Measurements from ENCODE around the gene PCDHGA10. TPM values are rescaled to one million over a fixed set of nuclear protein-coding genes. Genes with fewer than 3 reads are reported as not detected.

PCDHGA10 gene
- polyA plus RNA-seq, 1 of the 3 experiments (the other 2 are of a cell fraction), result 2.0 TPM

DNA sequence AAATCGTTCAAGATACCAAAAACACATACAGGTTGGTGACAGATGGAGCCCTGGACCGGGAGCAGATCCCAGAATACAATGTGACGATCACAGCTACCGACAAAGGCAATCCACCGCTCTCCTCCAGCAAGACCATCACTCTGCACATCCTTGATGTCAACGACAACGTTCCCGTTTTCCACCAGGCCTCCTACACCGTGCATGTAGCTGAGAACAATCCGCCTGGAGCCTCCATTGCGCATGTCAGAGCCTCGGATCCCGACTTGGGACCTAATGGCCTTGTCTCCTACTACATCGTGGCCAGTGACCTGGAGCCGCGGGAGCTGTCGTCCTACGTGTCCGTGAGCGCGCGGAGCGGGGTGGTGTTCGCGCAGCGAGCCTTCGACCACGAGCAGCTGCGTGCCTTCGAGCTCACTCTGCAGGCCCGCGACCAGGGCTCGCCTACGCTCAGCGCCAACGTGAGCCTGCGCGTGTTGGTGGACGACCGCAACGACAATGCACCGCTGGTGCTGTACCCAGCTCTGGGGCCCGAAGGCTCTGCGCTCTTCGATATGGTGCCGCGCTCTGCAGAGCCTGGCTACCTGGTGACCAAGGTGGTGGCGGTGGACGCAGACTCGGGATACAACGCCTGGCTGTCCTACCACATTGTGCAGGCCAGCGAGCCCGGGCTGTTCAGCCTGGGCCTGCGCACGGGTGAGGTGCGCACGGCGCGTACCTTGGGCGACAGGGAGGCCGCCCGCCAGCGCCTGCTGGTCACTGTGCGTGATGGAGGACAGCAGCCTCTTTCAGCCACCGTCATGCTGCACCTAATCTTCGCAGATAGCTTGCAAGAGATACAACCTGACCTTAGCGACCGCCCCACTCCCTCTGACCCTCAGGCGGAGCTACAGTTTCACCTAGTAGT, 41.0 kb upstream of the PCDHGA10 start:
- DNase-seq, result no peak

DNA sequence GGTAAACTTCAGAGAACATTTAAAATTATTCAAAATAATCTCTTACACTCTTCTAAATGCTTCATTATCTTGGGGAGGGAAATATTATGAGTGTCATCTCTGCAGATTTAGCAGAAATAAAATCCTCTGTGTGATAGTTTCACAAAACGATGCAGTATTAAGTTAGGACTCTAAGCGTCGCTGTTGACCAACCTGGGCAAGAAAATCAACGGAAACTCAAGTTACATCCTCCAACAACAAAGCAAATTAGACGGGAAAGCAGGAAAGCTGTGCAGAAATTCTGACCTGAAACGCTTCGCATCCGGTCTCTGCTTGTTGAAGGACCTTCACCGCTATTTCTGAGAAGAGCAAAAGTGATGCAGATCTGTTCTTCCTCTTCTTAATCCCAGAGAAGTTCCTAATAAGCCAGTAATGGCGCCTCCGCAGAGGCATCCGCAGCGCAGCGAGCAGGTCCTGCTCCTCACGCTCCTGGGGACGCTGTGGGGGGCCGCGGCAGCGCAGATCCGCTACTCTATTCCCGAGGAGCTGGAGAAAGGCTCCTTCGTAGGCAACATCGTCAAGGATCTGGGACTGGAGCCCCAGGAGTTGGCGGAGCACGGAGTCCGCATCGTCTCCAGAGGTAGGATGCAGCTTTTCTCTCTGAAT, 39.0 kb upstream of the PCDHGA10 start, which contains the start of gene PCDHGA6:
Gene PCDHGA6 (plus strand): TSS at position 219 of the 645 bp plus-strand sequence. CDS start 193 bp downstream, at position 412.
- TF ChIP-seq, protein P1, sequence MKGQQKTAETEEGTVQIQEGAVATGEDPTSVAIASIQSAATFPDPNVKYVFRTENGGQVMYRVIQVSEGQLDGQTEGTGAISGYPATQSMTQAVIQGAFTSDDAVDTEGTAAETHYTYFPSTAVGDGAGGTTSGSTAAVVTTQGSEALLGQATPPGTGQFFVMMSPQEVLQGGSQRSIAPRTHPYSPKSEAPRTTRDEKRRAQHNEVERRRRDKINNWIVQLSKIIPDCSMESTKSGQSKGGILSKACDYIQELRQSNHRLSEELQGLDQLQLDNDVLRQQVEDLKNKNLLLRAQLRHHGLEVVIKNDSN (IDR thresholded peaks at IDR 0.05; ENCODE audit: borderline replicate concordance, low read depth), result no peak
- TF ChIP-seq RAD21 (IDR thresholded peaks at IDR 0.05; ENCODE audit: low read length), result peak; percentile 45
- TF ChIP-seq, protein P2, sequence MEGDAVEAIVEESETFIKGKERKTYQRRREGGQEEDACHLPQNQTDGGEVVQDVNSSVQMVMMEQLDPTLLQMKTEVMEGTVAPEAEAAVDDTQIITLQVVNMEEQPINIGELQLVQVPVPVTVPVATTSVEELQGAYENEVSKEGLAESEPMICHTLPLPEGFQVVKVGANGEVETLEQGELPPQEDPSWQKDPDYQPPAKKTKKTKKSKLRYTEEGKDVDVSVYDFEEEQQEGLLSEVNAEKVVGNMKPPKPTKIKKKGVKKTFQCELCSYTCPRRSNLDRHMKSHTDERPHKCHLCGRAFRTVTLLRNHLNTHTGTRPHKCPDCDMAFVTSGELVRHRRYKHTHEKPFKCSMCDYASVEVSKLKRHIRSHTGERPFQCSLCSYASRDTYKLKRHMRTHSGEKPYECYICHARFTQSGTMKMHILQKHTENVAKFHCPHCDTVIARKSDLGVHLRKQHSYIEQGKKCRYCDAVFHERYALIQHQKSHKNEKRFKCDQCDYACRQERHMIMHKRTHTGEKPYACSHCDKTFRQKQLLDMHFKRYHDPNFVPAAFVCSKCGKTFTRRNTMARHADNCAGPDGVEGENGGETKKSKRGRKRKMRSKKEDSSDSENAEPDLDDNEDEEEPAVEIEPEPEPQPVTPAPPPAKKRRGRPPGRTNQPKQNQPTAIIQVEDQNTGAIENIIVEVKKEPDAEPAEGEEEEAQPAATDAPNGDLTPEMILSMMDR (IDR thresholded peaks at IDR 0.05), result peak; percentile 52
- WGBS (ENCODE audit: low lambda C conversion rate), result 67% methylated on average over 27 of the region's 27 CpGs
- H2AFZ ChIP-seq (ENCODE audit: low read depth), result no peak within 1 kb of the TSS
- H3K27me3 ChIP-seq (ENCODE audit: insufficient read depth), result no peaks in the 10 kb centered on the region
- H3K9ac ChIP-seq, result no peak within 1 kb of the TSS
- no peaks in the 10 kb centered on the region for H3F3A ChIP-seq (replicated peaks; ENCODE audit: insufficient read depth)
- no peak within 1 kb of the TSS for H3K4me2 ChIP-seq
- no peak within 1 kb of the TSS for H3K27ac ChIP-seq (ENCODE audit: low read depth in 2 of 2, low read length in 1 of 2)
- H3K4me1 ChIP-seq (ENCODE audit: control insufficient read depth in 1 of 2, insufficient read depth in 2 of 2, low read depth in 1 of 2, low read length in 1 of 2), result no peaks in the 10 kb centered on the region
- H3K36me3 ChIP-seq (replicated peaks in 1 of 2; ENCODE audit: control insufficient read depth in 1 of 2, insufficient read depth in 2 of 2, low read length in 1 of 2), result peaks cover 0 to 14% of the 10 kb centered on the region in 2 experiments
- H3K9me3 ChIP-seq, result no peaks in the 10 kb centered on the region; the same call in 1 of the 2 replicates
- no peaks in the 10 kb centered on the region for H3K79me2 ChIP-seq (ENCODE audit: insufficient read depth)
- H3K4me3 ChIP-seq (ENCODE audit: low read depth in 2 of 2, low read length in 1 of 2), result no peak within 1 kb of the TSS; a peak in 1 of 4 replicates
- no peak for DNase-seq
- ChIA-PET CTCF (interaction anchor here (0.9 to 1.8 kb wide), 5 partner anchors 12 to 193 kb away, joined by 3 to 8 read pairs (median 4); partner anchors contain the start of gene PCDHB14), POLR2A (no interaction called here)
- no peaks in the 10 kb centered on the region for H4K20me1 ChIP-seq (ENCODE audit: insufficient read depth)
- no peaks in the 10 kb centered on the region for H3K9me2 ChIP-seq

More for the DNA sequence above, 41.0 kb upstream of the PCDHGA10 start:
- no peaks in the 10 kb centered on the region for H3K27me3 ChIP-seq (ENCODE audit: insufficient read depth)
- H3K9me2 ChIP-seq, result no peaks in the 10 kb centered on the region
- H3K79me2 ChIP-seq (ENCODE audit: insufficient read depth), result no peaks in the 10 kb centered on the region
- peaks cover 7% of the 10 kb centered on the region for H3K9me3 ChIP-seq
- H3F3A ChIP-seq (replicated peaks; ENCODE audit: insufficient read depth), result no peaks in the 10 kb centered on the region
- no peaks in the 10 kb centered on the region for H4K20me1 ChIP-seq (ENCODE audit: insufficient read depth)
- H3K9ac ChIP-seq, result no peak overlapping the region
- ChIA-PET POLR2A (no interaction called here), CTCF (interaction anchor here (0.7 to 2.8 kb wide), 6 partner anchors 11 to 192 kb away, joined by 3 to 11 read pairs (median 4); partner anchors contain the start of gene TAF7)
- H2AFZ ChIP-seq (ENCODE audit: low read depth), result no peak overlapping the region
- H3K4me3 ChIP-seq (ENCODE audit: low read depth in 2 of 2, low read length in 1 of 2), result no peak overlapping the region; a peak in 1 of 4 replicates
- WGBS (ENCODE audit: low lambda C conversion rate), result 85% methylated on average over 58 of the region's 69 CpGs
- TF ChIP-seq MXI1 (IDR thresholded peaks at IDR 0.05; ENCODE audit: low read depth, low read length) (no peak), EP300 (IDR thresholded peaks at IDR 0.05; ENCODE audit: borderline replicate concordance in 1 of 2, low read depth in 1 of 2, low read length in 1 of 2) (no peak), JUND (IDR thresholded peaks at IDR 0.05) (no peak), RXRA (IDR thresholded peaks at IDR 0.05; ENCODE audit: borderline replicate concordance, low read depth) (no peak), RFX5 (IDR thresholded peaks at IDR 0.05; ENCODE audit: low read length) (no peak), CHD2 (IDR thresholded peaks at IDR 0.05; ENCODE audit: low read length, partially characterized antibody) (no peak)
- no peak overlapping the region for H3K27ac ChIP-seq (ENCODE audit: low read depth in 2 of 2, low read length in 1 of 2)
- peaks cover 0 to 16% of the 10 kb centered on the region in 2 experiments for H3K36me3 ChIP-seq (replicated peaks in 1 of 2; ENCODE audit: control insufficient read depth in 1 of 2, insufficient read depth in 2 of 2, low read length in 1 of 2)
- H3K4me2 ChIP-seq, result no peak overlapping the region
- H3K4me1 ChIP-seq (ENCODE audit: control insufficient read depth in 1 of 2, insufficient read depth in 2 of 2, low read depth in 1 of 2, low read length in 1 of 2), result no peaks in the 10 kb centered on the region

All from SK-N-SH (cell line).